Nephron (organoid): ENCODE data around the gene FOXO1.

ENCODE experiments used
- H3K27ac Mint-ChIP-seq, 3 experiments: 2 replicates each; pipeline ENCODE4 v1.8.0; 2020; ENCODE audit warnings: mixed read lengths in 3 of 3, mild to moderate bottlenecking in 2 of 3, moderate library complexity in 1 of 3
- H3K27me3 Mint-ChIP-seq: 2 replicates; pipeline ENCODE4 v1.8.0; 2021; ENCODE audit warnings: low read depth, mild to moderate bottlenecking, moderate library complexity, mixed read lengths
- H3K36me3 Mint-ChIP-seq: 2 replicates; pipeline ENCODE4 v1.8.0; 2020; ENCODE audit warnings: low read depth, mixed read lengths
- H3K4me1 Mint-ChIP-seq: 2 replicates; pipeline ENCODE4 v1.8.0; 2020; ENCODE audit warnings: mixed read lengths
- H3K4me3 Mint-ChIP-seq, 3 experiments: 2 replicates each; pipeline ENCODE4 v1.8.0; 2020; ENCODE audit warnings: mild to moderate bottlenecking in 3 of 3, mixed read lengths in 3 of 3, moderate library complexity in 2 of 3
- H3K9me3 Mint-ChIP-seq: 2 replicates; pipeline ENCODE4 v1.8.0; 2020; ENCODE audit warnings: mixed read lengths
- CTCF ChIP-seq, 3 experiments: fragments of 200-600 bp; sonication (generic); IDR thresholded peaks; one replicate each; pipeline ENCODE4 v1.5.0; 2021; ENCODE audit warnings: antibody characterized with exemption in 3 of 3; ENCODE audit not compliant: unreplicated experiment in 3 of 3

FOXO1 gene

GRCh38 chr13:40533072-40533471 lies 133.4 kb downstream of the FOXO1 start:
- Mint-ChIP-seq H3K4me3 (no peak overlapping the region), H3K27ac (no peak overlapping the region), H3K36me3 (no peaks in the 10 kb centered on the region), H3K4me1 (no peaks in the 10 kb centered on the region), H3K9me3 (peaks cover 13% of the 10 kb centered on the region), H3K27me3 (no peaks in the 10 kb centered on the region)
- TF ChIP-seq CTCF (IDR thresholded peaks at IDR 0.05; ENCODE audit: unreplicated experiment in 3 of 3) = no peak

GRCh38 chr13:40530961-40531360 lies 135.5 kb downstream of the FOXO1 start:
- H3K4me3 Mint-ChIP-seq = no peak overlapping the region
- peaks cover 27% of the 10 kb centered on the region for H3K9me3 Mint-ChIP-seq
- no peaks in the 10 kb centered on the region for H3K36me3 Mint-ChIP-seq
- no peak overlapping the region for H3K27ac Mint-ChIP-seq
- no peak for TF ChIP-seq CTCF (IDR thresholded peaks at IDR 0.05; ENCODE audit: unreplicated experiment in 3 of 3)
- H3K4me1 Mint-ChIP-seq = no peaks in the 10 kb centered on the region
- H3K27me3 Mint-ChIP-seq = no peaks in the 10 kb centered on the region

GRCh38 chr13:40528881-40529280 lies 137.6 kb downstream of the FOXO1 start:
- no peaks in the 10 kb centered on the region for H3K27me3 Mint-ChIP-seq
- peaks cover 32% of the 10 kb centered on the region for H3K9me3 Mint-ChIP-seq
- H3K4me3 Mint-ChIP-seq = no peak overlapping the region
- H3K36me3 Mint-ChIP-seq = no peaks in the 10 kb centered on the region
- TF ChIP-seq CTCF (IDR thresholded peaks at IDR 0.05; ENCODE audit: unreplicated experiment in 3 of 3) = no peak
- H3K4me1 Mint-ChIP-seq = no peaks in the 10 kb centered on the region
- H3K27ac Mint-ChIP-seq = no peak overlapping the region

- peaks cover 32% of the 10 kb centered on the region for H3K9me3 Mint-ChIP-seq
- H3K4me3 Mint-ChIP-seq = no peak overlapping the region
- H3K4me1 Mint-ChIP-seq = no peaks in the 10 kb centered on the region
- H3K36me3 Mint-ChIP-seq = no peaks in the 10 kb centered on the region
- no peak for TF ChIP-seq CTCF (IDR thresholded peaks at IDR 0.05; ENCODE audit: unreplicated experiment in 3 of 3)
- H3K27ac Mint-ChIP-seq = no peak overlapping the region
- H3K27me3 Mint-ChIP-seq = no peaks in the 10 kb centered on the region
Observed at GRCh38 chr13:40527914-40528313, 138.5 kb downstream of the FOXO1 start.

- Mint-ChIP-seq H3K27me3 (no peaks in the 10 kb centered on the region), H3K27ac (no peak overlapping the region), H3K9me3 (peaks cover 12% of the 10 kb centered on the region), H3K4me3 (no peak overlapping the region), H3K36me3 (no peaks in the 10 kb centered on the region), H3K4me1 (peaks cover 7% of the 10 kb centered on the region)
- no peak for TF ChIP-seq CTCF (IDR thresholded peaks at IDR 0.05; ENCODE audit: unreplicated experiment in 3 of 3)
Observed at GRCh38 chr13:40522282-40522681, 144.2 kb downstream of the FOXO1 start.

GRCh38 chr13:40520916-40521315 lies 145.5 kb downstream of the FOXO1 start:
- Mint-ChIP-seq H3K27ac (no peak overlapping the region), H3K4me1 (peaks cover 13% of the 10 kb centered on the region), H3K27me3 (no peaks in the 10 kb centered on the region), H3K9me3 (peaks cover 5% of the 10 kb centered on the region), H3K4me3 (no peak overlapping the region), H3K36me3 (no peaks in the 10 kb centered on the region)
- no peak for TF ChIP-seq CTCF (IDR thresholded peaks at IDR 0.05; ENCODE audit: unreplicated experiment in 3 of 3)
